ENCODE data around the gene H1-8. TPM values are rescaled to one million over a fixed set of nuclear protein-coding genes. Genes with fewer than 3 reads are reported as not detected.

H1-8 gene
- polyA plus RNA-seq, 1 experiment = not detected

DNA sequence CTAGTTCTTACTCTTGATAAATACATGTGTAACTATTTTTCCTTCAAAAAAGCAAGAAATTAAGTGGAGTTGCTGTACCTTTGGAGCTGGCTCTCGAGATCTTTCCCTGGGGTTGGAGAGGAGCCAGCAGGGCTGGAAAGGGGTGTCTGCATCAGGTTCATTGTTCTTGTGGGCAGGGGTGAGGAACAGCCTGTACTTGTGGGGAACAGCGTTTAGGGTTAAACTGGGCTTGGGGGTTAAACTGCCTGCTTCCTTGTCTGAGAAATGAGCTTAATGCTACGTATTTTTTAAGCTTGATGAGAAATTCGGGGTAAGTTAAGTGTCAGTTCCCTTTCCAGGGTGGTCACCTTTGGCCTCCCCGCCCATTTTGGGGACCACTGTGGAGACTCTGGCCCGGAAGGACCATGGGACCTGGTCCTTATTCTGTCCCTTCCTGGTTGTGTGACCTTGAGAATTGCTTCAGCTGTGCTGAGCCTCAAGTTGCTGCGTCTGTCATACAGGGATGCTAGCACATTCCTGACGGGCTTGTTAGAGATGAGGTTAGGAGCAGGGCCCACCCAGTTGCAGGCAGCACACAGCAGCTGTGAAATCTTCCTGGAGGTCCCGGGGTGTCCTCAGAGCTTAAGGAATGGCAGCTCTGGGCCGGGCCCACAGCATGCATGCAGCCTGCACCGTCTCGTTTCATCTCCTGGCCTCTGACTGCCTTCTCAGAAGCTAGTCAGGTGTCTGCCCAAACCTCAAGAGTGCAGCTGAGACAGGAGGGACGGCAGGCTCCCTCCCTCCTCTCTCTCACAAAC is 11.6 kb downstream of the H1-8 start:
- POLR2A ChIA-PET = interaction anchor here (0.9 kb wide), 1 partner anchor 51 kb away, joined by 3 read pairs; the partner anchor contains the start of gene PLXND1
- Histone ChIP-seq H3K27ac (ENCODE audit: low read depth, low read length) (no peak overlapping the region), H3K9me3 (ENCODE audit: control insufficient read depth, insufficient read depth, low read length) (no peaks in the 10 kb centered on the region; the same call in 1 of the 2 replicates), H3K4me3 (ENCODE audit: low read depth, low read length) (no peak overlapping the region), H3K27me3 (ENCODE audit: control insufficient read depth, insufficient read depth, low read length) (no peaks in the 10 kb centered on the region)
- CTCF ChIA-PET = interaction anchor here (0.7 to 2.9 kb wide), 3 partner anchors 64 to 171 kb away, joined by 3 to 15 read pairs (median 6); no protein-coding TSS in a partner anchor
- TF ChIP-seq, protein P1, sequence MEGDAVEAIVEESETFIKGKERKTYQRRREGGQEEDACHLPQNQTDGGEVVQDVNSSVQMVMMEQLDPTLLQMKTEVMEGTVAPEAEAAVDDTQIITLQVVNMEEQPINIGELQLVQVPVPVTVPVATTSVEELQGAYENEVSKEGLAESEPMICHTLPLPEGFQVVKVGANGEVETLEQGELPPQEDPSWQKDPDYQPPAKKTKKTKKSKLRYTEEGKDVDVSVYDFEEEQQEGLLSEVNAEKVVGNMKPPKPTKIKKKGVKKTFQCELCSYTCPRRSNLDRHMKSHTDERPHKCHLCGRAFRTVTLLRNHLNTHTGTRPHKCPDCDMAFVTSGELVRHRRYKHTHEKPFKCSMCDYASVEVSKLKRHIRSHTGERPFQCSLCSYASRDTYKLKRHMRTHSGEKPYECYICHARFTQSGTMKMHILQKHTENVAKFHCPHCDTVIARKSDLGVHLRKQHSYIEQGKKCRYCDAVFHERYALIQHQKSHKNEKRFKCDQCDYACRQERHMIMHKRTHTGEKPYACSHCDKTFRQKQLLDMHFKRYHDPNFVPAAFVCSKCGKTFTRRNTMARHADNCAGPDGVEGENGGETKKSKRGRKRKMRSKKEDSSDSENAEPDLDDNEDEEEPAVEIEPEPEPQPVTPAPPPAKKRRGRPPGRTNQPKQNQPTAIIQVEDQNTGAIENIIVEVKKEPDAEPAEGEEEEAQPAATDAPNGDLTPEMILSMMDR (IDR thresholded peaks at IDR 0.05; ENCODE audit: low read depth, low read length) = no peak
- no peak for DNase-seq (ENCODE audit: low read depth, low spot score)

DNA sequence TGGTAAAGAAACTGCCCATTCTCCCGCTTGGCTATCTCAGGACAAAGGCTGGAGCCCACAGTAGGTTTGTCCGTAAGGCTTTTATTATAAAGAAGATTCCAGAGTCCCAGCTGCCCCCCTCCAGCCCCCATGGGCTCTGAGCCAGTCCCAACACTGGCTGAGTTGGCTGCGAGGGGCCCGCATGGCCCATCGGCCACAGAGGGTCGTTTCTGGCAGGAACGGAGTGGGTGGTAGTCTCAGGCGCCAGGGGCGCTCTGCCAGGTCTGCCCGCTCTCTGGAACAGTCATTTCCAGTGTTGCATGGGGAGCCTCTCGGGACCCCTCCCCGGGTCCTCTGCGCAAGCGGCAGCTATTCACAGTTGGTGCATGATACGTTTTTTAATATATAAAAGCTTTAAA is 12.2 kb downstream of the H1-8 start:
- TF ChIP-seq, protein P1 (IDR thresholded peaks at IDR 0.05; ENCODE audit: low read depth, low read length) = no peak
- no peak overlapping the region for H3K4me3 ChIP-seq (ENCODE audit: low read depth, low read length)
- POLR2A ChIA-PET = interaction anchor here (0.9 kb wide), 1 partner anchor 51 kb away, joined by 3 read pairs; the partner anchor contains the start of gene PLXND1
- no peak overlapping the region for H3K27ac ChIP-seq (ENCODE audit: low read depth, low read length)
- no peaks in the 10 kb centered on the region; the same call in 1 of the 2 replicates for H3K9me3 ChIP-seq (ENCODE audit: control insufficient read depth, insufficient read depth, low read length)
- DNase-seq (ENCODE audit: low read depth, low spot score) = no peak
- no peaks in the 10 kb centered on the region for H3K27me3 ChIP-seq (ENCODE audit: control insufficient read depth, insufficient read depth, low read length)
- CTCF ChIA-PET = interaction anchor here (0.5 to 2.9 kb wide), 3 partner anchors 8 to 172 kb away, joined by 3 to 6 read pairs (median 4); no protein-coding TSS in a partner anchor

DNA sequence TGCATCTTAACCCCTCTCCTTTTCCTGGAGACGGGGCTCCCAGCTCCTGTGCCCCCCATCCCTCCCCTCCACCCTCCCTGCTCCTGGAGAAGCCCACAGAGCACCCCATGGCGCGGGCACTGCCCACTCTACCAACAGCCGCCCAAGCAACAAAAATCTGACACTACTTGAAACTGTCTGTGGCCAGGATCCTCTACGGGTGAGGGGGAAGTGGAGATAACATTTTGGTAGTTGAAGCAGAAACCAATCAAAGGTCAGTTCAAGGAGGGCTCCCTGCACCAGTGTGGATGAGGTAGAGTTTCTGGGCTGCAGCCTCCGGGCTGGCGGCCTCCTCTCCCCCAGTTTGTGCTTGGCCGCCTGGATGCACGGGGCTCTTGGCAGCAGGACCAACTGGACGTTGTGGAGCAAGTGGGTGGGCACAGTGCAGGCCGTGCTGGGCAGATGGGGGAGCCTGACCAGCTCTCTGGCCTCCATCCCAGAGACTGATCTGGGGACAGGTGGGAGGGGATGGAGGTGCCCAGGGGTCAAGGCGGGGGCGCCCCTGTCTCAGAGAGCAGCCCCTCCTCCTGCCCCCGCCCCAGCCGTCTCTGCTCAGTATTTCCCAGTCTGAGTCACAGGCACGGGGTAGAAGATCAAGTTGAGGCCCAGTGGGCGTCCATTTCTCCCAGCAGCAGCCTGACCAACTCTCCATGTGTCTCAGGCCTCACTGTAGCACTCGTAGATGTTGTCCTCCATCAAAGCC is 12.8 kb downstream of the H1-8 start:
- TF ChIP-seq, protein P1 (IDR thresholded peaks at IDR 0.05; ENCODE audit: low read depth, low read length) = no peak
- no peaks in the 10 kb centered on the region for H3K27me3 ChIP-seq (ENCODE audit: control insufficient read depth, insufficient read depth, low read length)
- no peak overlapping the region for H3K4me3 ChIP-seq (ENCODE audit: low read depth, low read length)
- no peaks in the 10 kb centered on the region; the same call in 1 of the 2 replicates for H3K9me3 ChIP-seq (ENCODE audit: control insufficient read depth, insufficient read depth, low read length)
- ChIA-PET POLR2A (no interaction called here), CTCF (interaction anchor here (0.5 to 2.9 kb wide), 3 partner anchors 8 to 173 kb away, joined by 3 to 6 read pairs (median 4); no protein-coding TSS in a partner anchor)
- no peak for DNase-seq (ENCODE audit: low read depth, low spot score)
- no peak overlapping the region for H3K27ac ChIP-seq (ENCODE audit: low read depth, low read length)

DNA sequence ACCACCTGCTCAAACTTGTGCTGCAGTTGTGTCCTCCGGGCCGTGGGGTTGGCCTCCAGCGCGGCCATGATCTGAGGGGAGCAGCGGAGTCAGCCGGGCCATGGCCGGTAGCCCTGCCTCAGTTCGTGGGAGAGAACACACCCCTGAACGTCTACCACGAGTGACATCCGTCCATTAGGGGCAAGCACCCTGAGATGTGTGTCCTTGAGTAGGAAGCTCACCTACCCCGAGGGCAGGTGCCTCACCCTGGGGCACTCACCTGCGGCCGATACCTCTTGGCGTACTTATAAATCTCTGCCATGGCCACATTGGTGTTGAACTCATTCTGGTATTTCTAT is 13.4 kb downstream of the H1-8 start:
- TF ChIP-seq, protein P1 (IDR thresholded peaks at IDR 0.05; ENCODE audit: low read depth, low read length) = no peak
- POLR2A ChIA-PET = no interaction called here
- CTCF ChIA-PET = interaction anchor here (2.9 kb wide), 1 partner anchor 66 kb away, joined by 6 read pairs; no protein-coding TSS in a partner anchor
- Histone ChIP-seq H3K27me3 (ENCODE audit: control insufficient read depth, insufficient read depth, low read length) (no peaks in the 10 kb centered on the region), H3K27ac (ENCODE audit: low read depth, low read length) (no peak overlapping the region), H3K4me3 (ENCODE audit: low read depth, low read length) (no peak overlapping the region), H3K9me3 (ENCODE audit: control insufficient read depth, insufficient read depth, low read length) (no peaks in the 10 kb centered on the region; the same call in 1 of the 2 replicates)
- DNase-seq (ENCODE audit: low read depth, low spot score) = no peak
